Muscle layer of colon (tissue), 2 donors: ENCODE measurements around the gene FBXO39.
"Not testable (repeated sequence)": the region's sequence is repeated elsewhere in the genome, so short reads cannot be mapped to it uniquely, and the experiment has no call there.

Source experiments
- H3K27ac ChIP-seq: one replicate; pipeline ENCODE4 v1.7.0; 2013; ENCODE audit warnings: low read depth, mild to moderate bottlenecking, low read length, moderate library complexity
- H3K27me3 ChIP-seq, 2 donors: one replicate each; pipeline ENCODE4 v1.7.0; 2013; ENCODE audit warnings: low read length in 2 of 2, mild to moderate bottlenecking in 2 of 2; ENCODE audit not compliant: insufficient read depth in 2 of 2, control insufficient read depth in 1 of 2
- H3K36me3 ChIP-seq: one replicate; pipeline ENCODE4 v1.7.0; 2013; ENCODE audit warnings: mild to moderate bottlenecking, low read length; ENCODE audit not compliant: insufficient read depth
- H3K4me1 ChIP-seq: one replicate; pipeline ENCODE4 v1.7.0; 2013; ENCODE audit warnings: mild to moderate bottlenecking, low read length; ENCODE audit not compliant: insufficient read depth
- H3K4me3 ChIP-seq, 2 donors: one replicate each; pipeline ENCODE4 v1.7.0; 2013; ENCODE audit warnings: low read length in 2 of 2, low read depth in 1 of 2, mild to moderate bottlenecking in 1 of 2, moderate library complexity in 1 of 2
- H3K9ac ChIP-seq: one replicate; pipeline ENCODE4 v1.7.0; 2013; ENCODE audit warnings: low read length
- H3K9me3 ChIP-seq: one replicate; pipeline ENCODE4 v1.7.0; 2013; ENCODE audit warnings: mild to moderate bottlenecking, low read length
- donor health status: abdominal sarcoma.
- donor health status: Adenocarcinoma of cecum.

The FBXO39 gene

GRCh38 chr17:6757747-6758146 lies 18.3 kb upstream of the FBXO39 start:
- Histone ChIP-seq H3K4me3 (no peak overlapping the region), H3K4me1 (peaks cover 30% of the 10 kb centered on the region), H3K27ac (no peak overlapping the region), H3K36me3 (peaks cover 19% of the 10 kb centered on the region), H3K9ac (no peak overlapping the region), H3K27me3 (no peaks in the 10 kb centered on the region), H3K9me3 (no peaks in the 10 kb centered on the region)

DNA sequence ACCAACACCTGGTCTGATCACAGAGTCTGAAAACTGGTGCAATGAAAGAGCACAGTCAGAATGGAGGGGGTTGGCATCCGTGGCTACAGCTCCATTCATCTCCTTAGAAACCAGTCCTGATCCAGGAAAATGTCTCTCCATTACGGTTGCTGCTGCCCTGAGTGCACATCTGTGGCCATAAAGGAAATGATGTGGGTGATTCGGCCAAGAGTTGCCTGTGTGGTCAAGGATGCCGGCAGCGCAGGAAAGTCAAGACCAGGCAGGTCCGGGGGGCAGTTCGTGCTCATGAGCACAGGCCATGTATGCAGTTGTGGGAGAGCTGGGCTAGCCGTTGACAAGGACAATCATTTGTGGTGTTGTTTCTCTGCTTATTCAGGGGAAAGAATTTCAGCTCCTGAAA lies 14.2 kb upstream of the FBXO39 start:
- H3K4me1 ChIP-seq, result peaks cover 10% of the 10 kb centered on the region
- H3K36me3 ChIP-seq, result peaks cover 44% of the 10 kb centered on the region
- no peak overlapping the region for H3K4me3 ChIP-seq
- no peak overlapping the region for H3K27ac ChIP-seq
- no peaks in the 10 kb centered on the region for H3K27me3 ChIP-seq
- no peak overlapping the region for H3K9ac ChIP-seq
- H3K9me3 ChIP-seq, result no peaks in the 10 kb centered on the region

GRCh38 chr17:6768447-6768846 lies 7.6 kb upstream of the FBXO39 start:
- H3K36me3 ChIP-seq, result peaks cover 75% of the 10 kb centered on the region
- H3K4me3 ChIP-seq, result no peak overlapping the region

DNA sequence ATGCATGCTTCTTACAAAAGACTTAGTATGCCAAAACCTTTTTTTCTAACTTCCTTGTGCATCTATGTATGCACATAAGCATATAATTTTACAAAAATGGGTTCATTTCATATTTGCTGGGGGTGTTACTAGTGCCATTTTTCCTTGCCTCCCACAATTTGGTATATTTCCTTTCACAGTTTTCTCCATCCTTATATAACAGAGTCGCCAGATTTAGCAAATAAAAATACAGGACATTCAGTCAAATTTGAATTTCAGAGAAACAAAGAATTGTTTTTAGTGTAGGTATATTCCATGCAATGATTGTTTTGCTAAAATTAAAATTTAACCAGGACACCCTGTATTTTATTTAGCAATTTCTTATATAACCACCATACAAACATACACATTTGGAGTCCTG lies 4.0 kb upstream of the FBXO39 start:
- Histone ChIP-seq H3K4me3 (no peak overlapping the region), H3K9me3 (peaks cover 34% of the 10 kb centered on the region), H3K27me3 (peaks cover 0 to 13% of the 10 kb centered on the region in 2 donors), H3K36me3 (peaks cover 55% of the 10 kb centered on the region), H3K4me1 (no peaks in the 10 kb centered on the region), H3K9ac (no peak overlapping the region), H3K27ac (no peak overlapping the region)

More at GRCh38 chr17:6768447-6768846, 7.6 kb upstream of the FBXO39 start:
- H3K9ac ChIP-seq, result no peak overlapping the region
- H3K27me3 ChIP-seq, result no peaks in the 10 kb centered on the region
- peaks cover 25% of the 10 kb centered on the region for H3K9me3 ChIP-seq
- no peaks in the 10 kb centered on the region for H3K4me1 ChIP-seq
- no peak overlapping the region for H3K27ac ChIP-seq

DNA sequence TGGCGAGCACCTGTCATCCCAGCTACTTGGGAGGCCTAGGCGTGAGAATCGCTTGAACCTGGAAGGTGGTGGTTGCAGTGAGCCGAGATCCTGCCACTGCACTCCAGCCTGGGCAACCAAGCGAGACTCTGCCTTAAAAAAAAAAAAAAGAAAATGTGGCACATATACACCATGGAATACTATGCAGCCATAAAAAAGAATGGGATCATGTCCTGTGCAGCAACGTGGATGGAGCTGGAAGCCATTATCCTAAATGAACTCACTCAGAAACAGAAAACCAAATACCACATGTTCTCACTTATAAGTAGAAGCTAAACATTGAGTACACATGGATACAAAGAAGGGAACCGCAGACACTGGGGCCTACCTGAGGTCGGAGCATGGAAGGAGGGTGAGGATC lies 1.1 kb upstream of the FBXO39 start:
- not testable (repeated sequence) for H3K4me1 ChIP-seq, H3K27ac ChIP-seq, H3K9ac ChIP-seq, H3K4me3 ChIP-seq
- H3K9me3 ChIP-seq, result peaks cover 21% of the 10 kb centered on the region
- peaks cover 6 to 13% of the 10 kb centered on the region in 2 donors for H3K27me3 ChIP-seq
- H3K36me3 ChIP-seq, result peaks cover 31% of the 10 kb centered on the region

DNA sequence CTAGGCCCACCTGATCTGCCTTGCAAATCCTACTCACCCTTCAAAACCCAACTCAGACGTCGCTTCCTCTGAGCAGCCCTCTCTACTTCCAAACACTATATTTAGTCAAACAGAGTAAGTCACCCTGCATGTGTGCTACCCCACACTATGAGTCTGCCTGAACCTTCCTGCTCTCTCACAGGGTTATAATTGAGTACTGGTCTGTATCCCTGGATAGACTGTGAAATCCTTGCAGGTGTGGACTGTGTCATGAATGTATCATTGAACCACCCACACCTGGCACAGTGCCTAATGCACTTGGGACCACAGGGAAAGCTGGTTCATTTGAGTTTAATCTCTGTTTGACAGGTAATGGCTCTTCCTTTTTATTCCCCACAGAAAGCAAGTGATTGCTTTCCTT lies 3.4 kb downstream of the FBXO39 start:
- H3K9me3 ChIP-seq, result peaks cover 6% of the 10 kb centered on the region
- H3K4me1 ChIP-seq, result no peaks in the 10 kb centered on the region
- H3K9ac ChIP-seq, result no peak overlapping the region
- peaks cover 6 to 13% of the 10 kb centered on the region in 2 donors for H3K27me3 ChIP-seq
- no peak overlapping the region for H3K27ac ChIP-seq
- H3K36me3 ChIP-seq, result no peaks in the 10 kb centered on the region
- H3K4me3 ChIP-seq, result no peak overlapping the region

DNA sequence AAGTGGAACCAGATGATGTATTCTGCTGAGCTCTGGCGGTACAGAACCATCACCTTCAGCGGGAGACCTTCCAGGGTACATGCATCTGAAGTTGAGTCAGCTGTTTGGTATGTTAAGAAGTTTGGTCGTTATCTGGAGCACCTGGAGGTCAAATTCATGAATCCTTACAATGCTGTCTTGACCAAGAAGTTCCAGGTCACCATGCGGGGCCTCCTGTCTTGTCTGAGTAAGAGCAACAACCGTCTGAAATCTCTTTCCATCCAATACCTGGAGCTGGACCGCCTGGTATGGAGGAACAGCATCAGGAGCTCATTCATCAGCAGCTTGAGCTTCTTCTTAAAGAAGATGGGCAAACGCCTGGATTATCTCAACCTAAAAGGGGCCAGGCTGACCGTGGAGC lies 4.0 kb downstream of the FBXO39 start:
- Histone ChIP-seq H3K9me3 (no peaks in the 10 kb centered on the region), H3K4me1 (no peaks in the 10 kb centered on the region), H3K4me3 (no peak overlapping the region), H3K27ac (no peak overlapping the region), H3K27me3 (peaks cover 6 to 13% of the 10 kb centered on the region in 2 donors), H3K36me3 (no peaks in the 10 kb centered on the region), H3K9ac (no peak overlapping the region)

GRCh38 chr17:6780886-6781285 lies 4.9 kb downstream of the FBXO39 start:
- Histone ChIP-seq H3K36me3 (no peaks in the 10 kb centered on the region), H3K9ac (no peak overlapping the region), H3K4me3 (no peak overlapping the region), H3K4me1 (no peaks in the 10 kb centered on the region), H3K27me3 (peaks cover 6 to 8% of the 10 kb centered on the region in 2 donors), H3K27ac (no peak overlapping the region), H3K9me3 (no peaks in the 10 kb centered on the region)

DNA sequence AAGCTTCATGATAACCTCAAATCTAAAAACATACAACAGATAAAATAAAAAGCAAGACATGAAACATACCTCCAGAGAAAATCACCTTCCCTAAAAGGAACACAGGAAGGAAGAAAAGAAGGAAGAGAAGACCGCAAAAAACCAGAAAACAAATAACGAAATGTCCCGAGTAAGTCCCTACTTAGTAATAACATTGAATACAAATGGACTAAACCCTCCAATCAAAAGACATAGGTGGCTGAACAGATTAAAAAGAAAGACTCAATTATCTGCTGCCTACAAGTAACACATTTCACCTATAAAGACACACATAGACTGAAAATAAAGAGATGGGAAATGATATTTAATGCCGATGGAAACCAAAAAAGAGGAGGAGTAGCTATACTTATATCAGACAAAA lies 6.2 kb downstream of the FBXO39 start:
- no peaks in the 10 kb centered on the region for H3K36me3 ChIP-seq
- peaks cover 0 to 6% of the 10 kb centered on the region in 2 donors for H3K27me3 ChIP-seq
- H3K9me3 ChIP-seq, result no peaks in the 10 kb centered on the region
- no peak overlapping the region for H3K4me3 ChIP-seq
- H3K27ac ChIP-seq, result no peak overlapping the region
- H3K9ac ChIP-seq, result no peak overlapping the region
- no peaks in the 10 kb centered on the region for H3K4me1 ChIP-seq

DNA sequence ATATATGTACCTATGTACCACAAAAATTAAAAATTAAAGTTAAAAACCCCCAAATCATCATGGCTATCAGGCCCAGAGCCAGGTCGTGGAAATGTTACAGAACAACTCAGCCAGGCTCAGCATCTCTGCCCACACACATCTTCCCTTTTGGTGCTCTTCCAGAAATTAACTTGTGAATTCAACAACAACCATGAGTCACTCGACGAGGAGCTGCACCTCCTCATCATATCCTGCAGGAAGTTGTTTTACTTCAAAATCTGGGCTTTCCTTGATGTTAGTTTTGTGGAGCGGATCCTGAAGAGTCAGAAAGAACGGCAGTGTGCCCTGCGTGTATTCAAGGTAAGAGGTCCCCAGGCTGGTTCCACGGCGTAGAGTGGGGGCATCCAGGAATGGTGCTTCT lies 10.6 kb downstream of the FBXO39 start:
- H3K27me3 ChIP-seq, result peaks cover 0 to 8% of the 10 kb centered on the region in 2 donors
- H3K9me3 ChIP-seq, result no peaks in the 10 kb centered on the region
- no peaks in the 10 kb centered on the region for H3K4me1 ChIP-seq
- H3K36me3 ChIP-seq, result no peaks in the 10 kb centered on the region
- no peak overlapping the region for H3K9ac ChIP-seq
- no peak overlapping the region for H3K27ac ChIP-seq
- H3K4me3 ChIP-seq, result no peak overlapping the region

- H3K36me3 ChIP-seq, result no peaks in the 10 kb centered on the region
- H3K27me3 ChIP-seq, result peaks cover under 1 to 8% of the 10 kb centered on the region in 2 donors
- H3K4me3 ChIP-seq, result no peak overlapping the region
- no peaks in the 10 kb centered on the region for H3K4me1 ChIP-seq
- no peak overlapping the region for H3K9ac ChIP-seq
- no peaks in the 10 kb centered on the region for H3K9me3 ChIP-seq
- H3K27ac ChIP-seq, result no peak overlapping the region
Observed at GRCh38 chr17:6787081-6787693, 11.2 kb downstream of the FBXO39 start.

- Histone ChIP-seq H3K4me1 (no peaks in the 10 kb centered on the region), H3K27me3 (peaks cover 3 to 8% of the 10 kb centered on the region in 2 donors), H3K27ac (no peak overlapping the region), H3K9me3 (no peaks in the 10 kb centered on the region), H3K36me3 (no peaks in the 10 kb centered on the region), H3K4me3 (no peak overlapping the region), H3K9ac (no peak overlapping the region)
Observed at GRCh38 chr17:6789146-6789545, 13.1 kb downstream of the FBXO39 start.
